ENCODE data around the gene WNT8A. TPM values are rescaled to one million over a fixed set of nuclear protein-coding genes. Genes with fewer than 3 reads are reported as not detected.

Gene WNT8A
- polyA plus RNA-seq, 3 donors = not detected

DNA sequence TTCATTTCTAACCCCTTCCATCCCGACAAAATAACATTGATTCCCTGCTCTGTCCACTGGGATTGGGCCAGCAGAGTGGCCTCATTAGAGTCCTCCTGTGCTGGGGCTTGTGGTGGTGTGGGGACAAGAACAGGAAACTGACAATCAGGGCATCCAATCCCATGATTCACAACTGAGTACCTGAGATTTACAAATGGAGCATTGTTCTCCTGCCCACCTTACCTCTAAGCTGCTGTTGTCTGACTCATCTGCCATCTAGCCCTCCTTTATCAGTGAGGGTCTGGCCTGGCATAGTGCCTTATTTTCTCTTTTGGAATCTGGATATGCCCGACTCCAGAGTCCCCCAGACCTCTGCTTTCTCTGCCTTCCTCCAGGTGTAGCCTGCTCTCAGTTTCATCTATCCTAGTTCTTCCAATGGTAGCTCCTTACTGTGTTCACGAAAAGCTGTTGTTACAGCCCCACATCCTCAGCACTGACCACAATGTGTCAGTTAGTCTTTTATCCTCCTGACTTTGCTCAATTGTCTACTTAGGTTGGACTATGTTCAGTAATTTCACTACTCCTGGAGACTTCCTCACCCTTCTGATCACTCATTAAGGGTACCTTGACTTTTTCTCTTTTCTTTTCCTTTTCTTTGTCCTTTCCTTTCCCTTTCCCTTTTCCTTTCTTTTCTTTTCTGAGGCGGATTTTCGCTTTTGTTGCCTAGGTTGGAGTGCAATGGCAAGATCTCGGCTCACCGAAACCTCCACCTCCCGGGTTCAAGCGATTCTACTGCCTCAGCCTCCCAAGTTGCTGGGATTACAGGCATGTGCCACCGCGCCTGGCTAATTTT is 13.4 kb downstream of the WNT8A start:
- H3K36me3 Mint-ChIP-seq = no peaks in the 10 kb centered on the region
- H3K27ac Mint-ChIP-seq = no peak overlapping the region
- H3K27ac ChIP-seq (ENCODE audit: low read depth in 1 of 2, low read length in 2 of 2) = no peak overlapping the region
- TF ChIP-seq, protein P1, sequence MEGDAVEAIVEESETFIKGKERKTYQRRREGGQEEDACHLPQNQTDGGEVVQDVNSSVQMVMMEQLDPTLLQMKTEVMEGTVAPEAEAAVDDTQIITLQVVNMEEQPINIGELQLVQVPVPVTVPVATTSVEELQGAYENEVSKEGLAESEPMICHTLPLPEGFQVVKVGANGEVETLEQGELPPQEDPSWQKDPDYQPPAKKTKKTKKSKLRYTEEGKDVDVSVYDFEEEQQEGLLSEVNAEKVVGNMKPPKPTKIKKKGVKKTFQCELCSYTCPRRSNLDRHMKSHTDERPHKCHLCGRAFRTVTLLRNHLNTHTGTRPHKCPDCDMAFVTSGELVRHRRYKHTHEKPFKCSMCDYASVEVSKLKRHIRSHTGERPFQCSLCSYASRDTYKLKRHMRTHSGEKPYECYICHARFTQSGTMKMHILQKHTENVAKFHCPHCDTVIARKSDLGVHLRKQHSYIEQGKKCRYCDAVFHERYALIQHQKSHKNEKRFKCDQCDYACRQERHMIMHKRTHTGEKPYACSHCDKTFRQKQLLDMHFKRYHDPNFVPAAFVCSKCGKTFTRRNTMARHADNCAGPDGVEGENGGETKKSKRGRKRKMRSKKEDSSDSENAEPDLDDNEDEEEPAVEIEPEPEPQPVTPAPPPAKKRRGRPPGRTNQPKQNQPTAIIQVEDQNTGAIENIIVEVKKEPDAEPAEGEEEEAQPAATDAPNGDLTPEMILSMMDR (IDR thresholded peaks at IDR 0.05) = no peak
- no peak overlapping the region for H3K9ac ChIP-seq (ENCODE audit: insufficient read depth, low read length, poor library complexity, severe bottlenecking)
- WGBS (ENCODE audit: insufficient coverage) = 93% methylated on average over 8 of the region's 11 CpGs
- no peaks in the 10 kb centered on the region for H3K79me2 ChIP-seq (ENCODE audit: insufficient read depth, low read length)
- H3K36me3 ChIP-seq (replicated peaks in 1 of 2; ENCODE audit: control insufficient read depth in 1 of 2, insufficient read depth in 2 of 2, low read length in 2 of 2) = no peaks in the 10 kb centered on the region
- intact Hi-C loops (cut with micrococcal nuclease) = no loop called here
- no peak overlapping the region for H3K4me3 ChIP-seq (replicated peaks in 1 of 3; ENCODE audit: low read depth in 2 of 3, low read length in 3 of 3)
- peaks cover 0 to under 1% of the 10 kb centered on the region in 2 donors for H3K4me1 ChIP-seq (ENCODE audit: control insufficient read depth in 1 of 2, insufficient read depth in 2 of 2, low read length in 2 of 2)
- no peaks in the 10 kb centered on the region for H3K9me3 ChIP-seq (replicated peaks in 1 of 2; ENCODE audit: control insufficient read depth in 1 of 2, insufficient read depth in 1 of 2, low read length in 2 of 2)
- no peak for DNase-seq
- H3K4me3 Mint-ChIP-seq = no peak overlapping the region
- H3K4me1 Mint-ChIP-seq = peaks cover 6% of the 10 kb centered on the region
- no peaks in the 10 kb centered on the region for H3K27me3 ChIP-seq (ENCODE audit: control insufficient read depth in 2 of 2, insufficient read depth in 2 of 2, low read length in 2 of 2)
- no peak overlapping the region for H2AFZ ChIP-seq (ENCODE audit: insufficient read depth, low read depth, low read length, poor library complexity, severe bottlenecking)
- no peak overlapping the region for H3K4me2 ChIP-seq (replicated peaks; ENCODE audit: extremely low read depth, low read length, poor library complexity, severe bottlenecking)
- peaks cover 7 to 16% (median 15%) of the 10 kb centered on the region in 3 donors for H3K27me3 Mint-ChIP-seq (ENCODE audit: low read depth in 3 of 3)
- peaks cover 0 to 4% (median 0%) of the 10 kb centered on the region in 7 donors for H3K9me3 Mint-ChIP-seq
- H4K20me1 ChIP-seq (ENCODE audit: insufficient read depth, low read length) = no peaks in the 10 kb centered on the region

DNA sequence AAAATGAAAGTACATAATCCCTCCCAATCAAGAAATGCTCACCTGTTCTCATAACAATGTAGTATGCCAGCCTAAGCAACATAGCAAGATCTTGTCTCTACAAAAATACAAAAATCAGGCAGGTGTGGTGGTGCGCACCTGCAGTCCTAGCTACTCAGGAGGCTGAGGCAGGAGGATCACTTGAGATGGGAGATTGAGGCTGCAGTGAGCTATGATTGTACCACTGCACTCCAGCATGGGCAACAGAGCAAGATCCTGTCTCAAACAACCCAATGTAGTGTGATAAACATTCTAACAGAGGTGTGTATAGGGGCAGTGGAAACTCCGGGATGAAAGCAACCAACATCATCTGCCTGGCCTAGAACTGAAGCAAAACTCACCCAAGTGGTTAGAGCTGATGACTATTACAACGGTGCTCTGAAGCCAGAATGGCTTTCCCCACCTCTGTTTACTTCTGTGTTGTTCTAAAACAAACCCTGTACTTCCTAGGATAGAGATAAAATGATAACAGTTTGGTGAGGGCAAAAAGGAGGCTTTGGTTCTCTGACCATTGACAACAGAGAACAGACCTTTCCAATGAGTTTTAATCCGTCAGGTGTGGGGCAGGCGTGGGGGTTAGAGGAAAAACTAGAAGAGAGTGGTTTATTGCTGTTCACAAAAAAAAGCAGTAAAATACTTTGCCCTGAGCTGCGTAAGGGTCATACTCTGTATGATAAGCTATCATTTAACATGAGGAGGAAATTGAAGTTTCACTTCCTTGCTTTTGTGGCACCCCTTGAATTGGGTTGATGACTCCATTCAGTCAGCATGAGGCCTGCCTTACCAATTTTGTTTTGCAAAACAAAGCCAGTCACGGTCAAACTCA is 18.9 kb downstream of the WNT8A start:
- H3K36me3 Mint-ChIP-seq = no peaks in the 10 kb centered on the region
- Histone ChIP-seq H4K20me1 (ENCODE audit: insufficient read depth, low read length) (no peaks in the 10 kb centered on the region), H3K4me3 (replicated peaks in 1 of 3; ENCODE audit: low read depth in 2 of 3, low read length in 3 of 3) (no peak overlapping the region), H3K27ac (ENCODE audit: low read depth in 1 of 2, low read length in 2 of 2) (no peak overlapping the region), H2AFZ (ENCODE audit: insufficient read depth, low read depth, low read length, poor library complexity, severe bottlenecking) (no peak overlapping the region), H3K4me1 (ENCODE audit: control insufficient read depth in 1 of 2, insufficient read depth in 2 of 2, low read length in 2 of 2) (peaks cover 11 to 12% of the 10 kb centered on the region in 2 donors), H3K79me2 (ENCODE audit: insufficient read depth, low read length) (no peaks in the 10 kb centered on the region), H3K9ac (ENCODE audit: insufficient read depth, low read length, poor library complexity, severe bottlenecking) (no peak overlapping the region), H3K9me3 (replicated peaks in 1 of 2; ENCODE audit: control insufficient read depth in 1 of 2, insufficient read depth in 1 of 2, low read length in 2 of 2) (no peaks in the 10 kb centered on the region), H3K27me3 (ENCODE audit: control insufficient read depth in 2 of 2, insufficient read depth in 2 of 2, low read length in 2 of 2) (no peaks in the 10 kb centered on the region), H3K4me2 (replicated peaks; ENCODE audit: extremely low read depth, low read length, poor library complexity, severe bottlenecking) (no peak overlapping the region), H3K36me3 (replicated peaks in 1 of 2; ENCODE audit: control insufficient read depth in 1 of 2, insufficient read depth in 2 of 2, low read length in 2 of 2) (no peaks in the 10 kb centered on the region)
- H3K27ac Mint-ChIP-seq = peak overlapping the region in 3 of 7 donors; percentile 31 to 42 (median 40)
- peaks cover 0 to 7% (median 0%) of the 10 kb centered on the region in 7 donors for H3K9me3 Mint-ChIP-seq
- peaks cover 5 to 11% (median 10%) of the 10 kb centered on the region in 3 donors for H3K27me3 Mint-ChIP-seq (ENCODE audit: low read depth in 3 of 3)
- intact Hi-C loops (cut with micrococcal nuclease) = no loop called here
- 13% methylated on average over 4 of the region's 7 CpGs for WGBS (ENCODE audit: insufficient coverage)
- peaks cover 17% of the 10 kb centered on the region for H3K4me1 Mint-ChIP-seq
- TF ChIP-seq, protein P1 (IDR thresholded peaks at IDR 0.05) = no peak
- H3K4me3 Mint-ChIP-seq = peak overlapping the region in 1 of 2 donors; percentile 16
- DNase-seq = peak; percentile 14 to 32 (median 21)
